CD14-positive monocyte (primary cell): ENCODE measurements around the gene AQP9. TPM values are rescaled to one million over a fixed set of nuclear protein-coding genes. Genes with fewer than 3 reads are reported as not detected.
A peak's percentile ranks its signal among the peaks of the same experiment; 100 is the strongest.

Experiments used
- DNase-seq, 3 donors: peaks; one replicate each; pipeline ENCODE4 v3.0.0-alpha.2; 2011 to 2022
- H2AFZ ChIP-seq: 2 replicates; pipeline ENCODE4 v1.6.0; 2012; ENCODE audit warnings: mild to moderate bottlenecking, low read depth, low read length, inconsistent platforms; ENCODE audit not compliant: insufficient read depth, poor library complexity, severe bottlenecking
- H3K27ac ChIP-seq, 2 donors: 1 replicate in 1 of 2; 2 replicates in 1 of 2; pipeline ENCODE4 v1.5.1; 2012 to 2013; ENCODE audit warnings: low read length in 2 of 2, control low read depth in 1 of 2, inconsistent platforms in 1 of 2, low read depth in 1 of 2, mild to moderate bottlenecking in 1 of 2
- H3K27me3 ChIP-seq, 2 donors: one replicate each; pipeline versions ENCODE4 v1.6.0 to v1.6.1; 2011 to 2013; ENCODE audit warnings: low read length in 2 of 2; ENCODE audit not compliant: control insufficient read depth in 2 of 2, insufficient read depth in 2 of 2
- H3K36me3 ChIP-seq, 2 donors: replicated peaks in 1 of 2; 1 replicate in 1 of 2; 2 replicates in 1 of 2; pipeline versions ENCODE4 v1.5.1 to v1.6.1; 2012 to 2013; ENCODE audit warnings: low read length in 2 of 2, control low read depth in 1 of 2, inconsistent platforms in 1 of 2, mild to moderate bottlenecking in 1 of 2; ENCODE audit not compliant: insufficient read depth in 2 of 2, control insufficient read depth in 1 of 2
- H3K4me1 ChIP-seq, 2 donors: 1 replicate in 1 of 2; 2 replicates in 1 of 2; pipeline versions ENCODE4 v1.5.1 to v1.6.1; 2012 to 2013; ENCODE audit warnings: low read length in 2 of 2, control low read depth in 1 of 2, inconsistent platforms in 1 of 2, mild to moderate bottlenecking in 1 of 2, moderate library complexity in 1 of 2; ENCODE audit not compliant: insufficient read depth in 2 of 2, control insufficient read depth in 1 of 2
- H3K4me2 ChIP-seq: replicated peaks from 2 replicates; pipeline ENCODE3; 2012; ENCODE audit warnings: low read length, moderate library complexity, mild to moderate bottlenecking; ENCODE audit not compliant: poor library complexity, severe bottlenecking; ENCODE audit errors: extremely low read depth
- H3K4me3 ChIP-seq, 3 experiments: fragments of 200-600 bp in 1 of 3; sonication (generic) in 1 of 3; replicated peaks in 1 of 3; 1 replicate in 2 of 3; 2 replicates in 1 of 3; pipeline ENCODE4 v1.5.1; 2011 to 2013; ENCODE audit warnings: low read length in 3 of 3, mild to moderate bottlenecking in 3 of 3, control low read depth in 2 of 3, low read depth in 2 of 3, inconsistent platforms in 1 of 3, moderate library complexity in 1 of 3
- H3K79me2 ChIP-seq: 2 replicates; pipeline ENCODE4 v1.6.0; 2012; ENCODE audit warnings: mild to moderate bottlenecking, control low read depth, inconsistent platforms, low read length, moderate library complexity; ENCODE audit not compliant: insufficient read depth
- H3K9ac ChIP-seq: 2 replicates; pipeline ENCODE4 v1.6.0; 2017; ENCODE audit warnings: low read length, mild to moderate bottlenecking; ENCODE audit not compliant: insufficient read depth, poor library complexity, severe bottlenecking
- H3K9me3 ChIP-seq, 2 donors: replicated peaks in 1 of 2; 1 replicate in 1 of 2; 2 replicates in 1 of 2; pipeline versions ENCODE4 v1.5.1 to v1.6.1; 2012 to 2013; ENCODE audit warnings: low read length in 2 of 2, control low read depth in 1 of 2; ENCODE audit not compliant: control insufficient read depth in 1 of 2, insufficient read depth in 1 of 2
- H4K20me1 ChIP-seq: 2 replicates; pipeline ENCODE4 v1.6.0; 2012; ENCODE audit warnings: mild to moderate bottlenecking, low read length, control low read depth, moderate library complexity; ENCODE audit not compliant: insufficient read depth
- H3K27ac Mint-ChIP-seq, 7 donors: one replicate each; pipeline ENCODE4 v1.8.0; 2020; ENCODE audit warnings: mild to moderate bottlenecking in 7 of 7, mixed read lengths in 7 of 7, moderate library complexity in 6 of 7, inconsistent platforms in 2 of 7
- H3K27me3 Mint-ChIP-seq, 3 donors: one replicate each; pipeline ENCODE4 v1.8.0; 2021 to 2022; ENCODE audit warnings: low read depth in 3 of 3, mild to moderate bottlenecking in 3 of 3, mixed read lengths in 3 of 3, moderate library complexity in 3 of 3, inconsistent platforms in 1 of 3
- H3K36me3 Mint-ChIP-seq, 2 donors: one replicate each; pipeline ENCODE4 v1.8.0; 2020; ENCODE audit warnings: mixed read lengths in 2 of 2, inconsistent platforms in 1 of 2, mild to moderate bottlenecking in 1 of 2
- H3K4me1 Mint-ChIP-seq: one replicate; pipeline ENCODE4 v1.8.0; 2020; ENCODE audit warnings: mild to moderate bottlenecking, mixed read lengths
- H3K4me3 Mint-ChIP-seq, 2 donors: one replicate each; pipeline ENCODE4 v1.8.0; 2020; ENCODE audit warnings: mild to moderate bottlenecking in 2 of 2, mixed read lengths in 2 of 2, moderate library complexity in 1 of 2
- H3K9me3 Mint-ChIP-seq, 7 donors: one replicate each; pipeline ENCODE4 v1.8.0; 2020 to 2022; ENCODE audit warnings: mixed read lengths in 7 of 7, mild to moderate bottlenecking in 6 of 7, moderate library complexity in 6 of 7, inconsistent platforms in 2 of 7
- CTCF ChIP-seq: fragments of 200-600 bp; IDR thresholded peaks from one replicate; pipeline ENCODE4 v1.8.0; 2022; ENCODE audit warnings: antibody characterized with exemption, mild to moderate bottlenecking
- WGBS: methylation state at CpG from one replicate; pipeline ENCODE4 v1.1.5; 2013; ENCODE audit warnings: missing lambda C conversion rate; ENCODE audit not compliant: insufficient coverage; 5-methylcytosine and 5-hydroxymethylcytosine counted together
- intact Hi-C, 2 donors: fragments of 100-400 bp; cut with micrococcal nuclease; formaldehyde crosslinking; loops; one replicate each; pipeline versions ENCODE4 v1.15.0 to v1.15.1; 2023
- polyA plus RNA-seq, 3 donors: library from polyadenylated mRNA; depleted of rRNA in 1 of 3; unstranded in 2 of 3; stranded (reverse) in 1 of 3; fragments of 300-500 nt in 2 of 3; fragments of >200 nt in 1 of 3; fragmentation: Illumina TruSeq in 2 of 3; gene quantifications; 1 replicate in 2 of 3; 2 replicates in 1 of 3; pipeline ENCODE4 v1.2.3, GENCODE V29; 2012 to 2021

Gene AQP9
- polyA plus RNA-seq, 3 donors = 35.6 to 141 (median 112) TPM

- Mint-ChIP-seq H3K27ac (no peak overlapping the region), H3K27me3 (peaks cover 3 to 7% (median 5%) of the 10 kb centered on the region in 3 donors), H3K36me3 (peaks cover 0 to 7% of the 10 kb centered on the region in 2 donors), H3K4me1 (peaks cover 23% of the 10 kb centered on the region), H3K4me3 (no peak overlapping the region), H3K9me3 (peaks cover 0 to 4% (median 1%) of the 10 kb centered on the region in 7 donors)
- H3K36me3 ChIP-seq = no peaks in the 10 kb centered on the region
- no peak overlapping the region for H2AFZ ChIP-seq
- no peaks in the 10 kb centered on the region for H3K9me3 ChIP-seq
- H3K79me2 ChIP-seq = peaks cover 13% of the 10 kb centered on the region
- H3K4me3 ChIP-seq = no peak overlapping the region
- DNase-seq = no peak
- no peaks in the 10 kb centered on the region for H4K20me1 ChIP-seq
- H3K4me2 ChIP-seq = no peak overlapping the region
- peaks cover 0 to 2% of the 10 kb centered on the region in 2 donors for H3K27me3 ChIP-seq
- TF ChIP-seq CTCF = no peak
- peaks cover 31% of the 10 kb centered on the region in 2 donors for H3K4me1 ChIP-seq
- intact Hi-C loops = no loop called here
- H3K9ac ChIP-seq = no peak overlapping the region
- 96% methylated on average over 3 of the region's 4 CpGs for WGBS
- no peak overlapping the region for H3K27ac ChIP-seq
Measured at GRCh38 chr15:58134886-58135285, 3.3 kb upstream of the AQP9 start.

- H3K36me3 ChIP-seq = no peaks in the 10 kb centered on the region
- no peak for DNase-seq
- no peak overlapping the region for H3K4me3 ChIP-seq
- no peak overlapping the region for H2AFZ ChIP-seq
- Mint-ChIP-seq H3K9me3 (peaks cover 0 to 4% (median 1%) of the 10 kb centered on the region in 7 donors), H3K27ac (peak overlapping the region in 1 of 7 donors; percentile 77), H3K4me1 (peaks cover 26% of the 10 kb centered on the region), H3K4me3 (no peak overlapping the region), H3K36me3 (peaks cover 0 to 8% of the 10 kb centered on the region in 2 donors), H3K27me3 (peaks cover 3 to 7% (median 5%) of the 10 kb centered on the region in 3 donors)
- TF ChIP-seq CTCF = no peak
- no peaks in the 10 kb centered on the region for H3K9me3 ChIP-seq
- no peaks in the 10 kb centered on the region for H4K20me1 ChIP-seq
- H3K4me1 ChIP-seq = peaks cover 36% of the 10 kb centered on the region in 2 donors
- no peak overlapping the region for H3K4me2 ChIP-seq
- 85% methylated on average over 1 of the region's 2 CpGs for WGBS
- H3K27me3 ChIP-seq = peaks cover 0 to 2% of the 10 kb centered on the region in 2 donors
- no peak overlapping the region for H3K27ac ChIP-seq
- H3K79me2 ChIP-seq = peaks cover 16% of the 10 kb centered on the region
- H3K9ac ChIP-seq = no peak overlapping the region
- intact Hi-C loops = loop anchor here in 1 of 2 donors (2.0 kb wide), 1 partner anchor 19 kb away; no protein-coding TSS in a partner anchor
Measured at GRCh38 chr15:58135511-58136174, 2.5 kb upstream of the AQP9 start.
